Heart left ventricle (tissue), 16 donors: Measurements from ENCODE around the gene FOXR1. TPM values are rescaled to one million over a fixed set of nuclear protein-coding genes. Genes with fewer than 3 reads are reported as not detected.
A peak's percentile ranks its signal among the peaks of the same experiment; 100 is the strongest.

ENCODE experiments used
- ATAC-seq, 4 donors: fragments of 200-7000 bp; cut with Tn5 transposase; one replicate each; pipeline ENCODE4 v1.9.1; 2020 to 2022; ENCODE audit warnings: moderate library complexity in 4 of 4, mild to moderate bottlenecking in 3 of 4, moderate number of reproducible peaks in 1 of 4
- DNase-seq, 5 donors: peaks; one replicate each; pipeline ENCODE4 v3.0.0-alpha.2; 2020
- H3K27ac ChIP-seq, 12 donors: fragments of 200-600 bp; sonication (generic) in 4 of 12; one replicate each; pipeline versions ENCODE4 v1.5.0 to v1.8.0; 2016 to 2022; ENCODE audit warnings: mild to moderate bottlenecking in 2 of 12
- H3K27me3 ChIP-seq, 9 donors: fragments of 200-600 bp; sonication (generic) in 2 of 9; one replicate each; pipeline versions ENCODE4 v1.5.1 to v1.8.0; 2016 to 2022; ENCODE audit warnings: mild to moderate bottlenecking in 3 of 9
- H3K36me3 ChIP-seq, 9 donors: fragments of 200-600 bp; sonication (generic) in 2 of 9; one replicate each; pipeline versions ENCODE4 v1.5.0 to v1.8.0; 2018 to 2022; ENCODE audit warnings: mild to moderate bottlenecking in 2 of 9
- H3K4me1 ChIP-seq, 12 donors: fragments of 200-600 bp; sonication (generic) in 4 of 12; one replicate each; pipeline versions ENCODE4 v1.5.0 to v1.8.0; 2016 to 2022; ENCODE audit warnings: mild to moderate bottlenecking in 3 of 12
- H3K4me3 ChIP-seq, 12 donors: fragments of 200-600 bp; sonication (generic) in 4 of 12; one replicate each; pipeline versions ENCODE4 v1.5.0 to v1.8.0; 2017 to 2022; ENCODE audit warnings: mild to moderate bottlenecking in 9 of 12, moderate library complexity in 4 of 12
- H3K9me3 ChIP-seq, 12 donors: fragments of 200-600 bp; sonication (generic) in 4 of 12; one replicate each; pipeline versions ENCODE4 v1.5.0 to v1.8.0; 2016 to 2022; ENCODE audit warnings: mild to moderate bottlenecking in 1 of 12
- POLR2A ChIP-seq, 2 donors: fragments of 450-650 bp; IDR thresholded peaks; one replicate each; pipeline ENCODE4 v1.6.1; 2017; ENCODE audit warnings: antibody characterized with exemption in 2 of 2, mild to moderate bottlenecking in 2 of 2, moderate library complexity in 2 of 2
- WGBS, 4 donors: extraction: QIAGEN DNeasy Blood & Tissue Kit in 2 of 4; methylation state at CpG; one replicate each; pipeline versions ENCODE4 v1.1.5 to v1.1.7; 2013 to 2018; 5-methylcytosine and 5-hydroxymethylcytosine counted together
- intact Hi-C, 10 donors: fragments of 100-400 bp; cut with DNase I; formaldehyde crosslinking; loops; one replicate each; pipeline versions ENCODE4 v1.11.1 to v1.14.2; 2022
- polyA plus RNA-seq, 2 donors: library from polyadenylated mRNA; stranded (reverse); fragments of 200-250 nt; gene quantifications; one replicate each; pipeline ENCODE4 v1.2.3, GENCODE V29; 2013
- total RNA-seq, 9 donors: library from RNA; depleted of rRNA in 2 of 9; stranded (reverse); fragments of >200 nt in 2 of 9; fragmentation: NEBNext Ultra II Directional in 3 of 9; extraction: Animal tissue kit (Norgen Biotek cat#: 25700) in 3 of 9; gene quantifications; one replicate each; pipeline versions ENCODE4 v1.1.0 to v1.2.4, GENCODE V29; 2016 to 2023
- TF ChIP-seq, protein P1 (sequence below), 12 donors: fragments of 200-600 bp; sonication (generic) in 4 of 12; IDR thresholded peaks; one replicate each; pipeline versions ENCODE4 v1.5.0 to v1.8.0; 2018 to 2022; ENCODE audit warnings: antibody characterized with exemption in 12 of 12, mild to moderate bottlenecking in 5 of 12
- donor health status: ischemic (EF 13 %, LVEDD 7.1; RV severe dilation, severe dysfunction).
- donor health status: healthy with polysubstance abuse.
- donor health status: DM: no; HTN: yes; CAD: no.
- donor health status: DM: no; HTN: no; CAD: no.
- donor health status: ischemic (EF 25% LVEDD 6.9; RV normal size, moderate dysfunction).
- donor health status: ischemic (EF 25% LVEDD 5.7; RV mildly dilated, moderate dysfunction).
- donor health status: healthy.
- donor health status: DM: yes; HTN: yes; CAD: no.
- donor health status: ischemic (EF 35%, LVEDD 5.7; RV mildly dilated, moderate dysfunction).
- donor health status: nonischemic (EF 11% LVEDD 7.7; RV severe dilation, severe dysfunction).
- donor health status: DM: yes; HTN: yes; CAD: no.
- donor health status: PGD.
- donor health status: ischemic (EF 29% LVEDD 5.4; RV normal size, mild dysfunction).
- donor health status: nonischemic (EF 23%, LVEDD 6.1; RV moderate dilation, normal function).

Gene FOXR1
- total and polyA plus RNA-seq, 11 donors = not detected

DNA sequence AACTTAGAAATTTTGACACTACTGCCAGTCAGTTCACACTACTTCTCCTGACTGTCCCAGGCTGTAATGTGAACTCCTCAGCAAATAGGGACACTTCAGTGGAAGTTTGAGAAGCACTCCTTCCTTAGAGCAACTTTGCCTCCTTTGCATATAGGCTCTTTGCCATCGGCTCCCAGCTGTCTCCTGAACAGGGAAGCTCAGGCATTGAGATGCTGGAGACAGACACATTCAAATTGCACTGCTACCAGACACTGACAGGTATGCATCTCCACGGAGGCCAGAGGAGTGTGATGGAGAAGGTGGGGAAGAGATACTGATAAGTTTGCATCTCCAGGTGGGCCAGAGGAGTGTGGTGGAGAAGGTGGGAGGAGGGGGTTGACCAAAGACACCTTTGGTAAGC lies 48.4 kb downstream of the FOXR1 start:
- no peaks in the 10 kb centered on the region for H3K27me3 ChIP-seq
- TF ChIP-seq, protein P1, sequence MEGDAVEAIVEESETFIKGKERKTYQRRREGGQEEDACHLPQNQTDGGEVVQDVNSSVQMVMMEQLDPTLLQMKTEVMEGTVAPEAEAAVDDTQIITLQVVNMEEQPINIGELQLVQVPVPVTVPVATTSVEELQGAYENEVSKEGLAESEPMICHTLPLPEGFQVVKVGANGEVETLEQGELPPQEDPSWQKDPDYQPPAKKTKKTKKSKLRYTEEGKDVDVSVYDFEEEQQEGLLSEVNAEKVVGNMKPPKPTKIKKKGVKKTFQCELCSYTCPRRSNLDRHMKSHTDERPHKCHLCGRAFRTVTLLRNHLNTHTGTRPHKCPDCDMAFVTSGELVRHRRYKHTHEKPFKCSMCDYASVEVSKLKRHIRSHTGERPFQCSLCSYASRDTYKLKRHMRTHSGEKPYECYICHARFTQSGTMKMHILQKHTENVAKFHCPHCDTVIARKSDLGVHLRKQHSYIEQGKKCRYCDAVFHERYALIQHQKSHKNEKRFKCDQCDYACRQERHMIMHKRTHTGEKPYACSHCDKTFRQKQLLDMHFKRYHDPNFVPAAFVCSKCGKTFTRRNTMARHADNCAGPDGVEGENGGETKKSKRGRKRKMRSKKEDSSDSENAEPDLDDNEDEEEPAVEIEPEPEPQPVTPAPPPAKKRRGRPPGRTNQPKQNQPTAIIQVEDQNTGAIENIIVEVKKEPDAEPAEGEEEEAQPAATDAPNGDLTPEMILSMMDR (IDR thresholded peaks at IDR 0.05) = no peak
- no peak for TF ChIP-seq POLR2A (IDR thresholded peaks at IDR 0.05)
- peaks cover 14 to 68% (median 42%) of the 10 kb centered on the region in 12 donors for H3K4me1 ChIP-seq
- DNase-seq = no peak
- peak overlapping the region in 2 of 12 donors; percentile 94 to 97 for H3K27ac ChIP-seq
- 44 to 52% (median 45%) methylated on average over 2 of the region's 2 CpGs for WGBS, 4 donors
- intact Hi-C loops = loop anchor here in 1 of 10 donors (2.0 kb wide), 1 partner anchor 21 kb away; the partner anchor contains the start of gene CENATAC
- no peak for ATAC-seq
- H3K4me3 ChIP-seq = peak overlapping the region in 8 of 12 donors; percentile 78 to 98 (median 84)
- H3K9me3 ChIP-seq = no peaks in the 10 kb centered on the region
- H3K36me3 ChIP-seq = peaks cover 0 to 70% (median 56%) of the 10 kb centered on the region in 9 donors

DNA sequence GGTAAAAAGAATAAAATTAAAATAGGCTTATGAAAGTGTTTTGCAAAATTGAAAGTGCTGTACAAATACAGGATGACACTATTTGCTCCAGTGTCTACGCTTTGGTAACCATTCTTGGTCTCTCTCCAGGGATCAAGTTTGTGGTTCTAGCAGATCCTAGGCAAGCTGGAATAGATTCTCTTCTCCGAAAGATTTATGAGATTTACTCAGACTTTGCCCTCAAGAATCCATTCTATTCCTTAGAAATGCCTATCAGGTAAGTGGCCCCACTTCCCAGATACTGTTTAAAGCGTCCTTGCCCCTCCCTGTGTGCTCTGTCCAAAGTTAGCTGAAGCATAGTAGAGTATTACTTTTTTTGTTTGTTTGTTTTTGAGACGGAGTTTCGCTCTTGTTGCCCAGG lies 50.1 kb downstream of the FOXR1 start:
- DNase-seq (no peak), ATAC-seq (no peak)
- 92 to 96% (median 93%) methylated on average over 5 of the region's 5 CpGs for WGBS, 4 donors
- peaks cover 15 to 55% (median 36%) of the 10 kb centered on the region in 12 donors for H3K4me1 ChIP-seq
- peaks cover 0 to 67% (median 48%) of the 10 kb centered on the region in 9 donors for H3K36me3 ChIP-seq
- no peaks in the 10 kb centered on the region for H3K27me3 ChIP-seq
- H3K27ac ChIP-seq = no peak overlapping the region
- no peak for TF ChIP-seq POLR2A (IDR thresholded peaks at IDR 0.05)
- TF ChIP-seq, protein P1 (IDR thresholded peaks at IDR 0.05) = no peak
- H3K9me3 ChIP-seq = no peaks in the 10 kb centered on the region
- no peak overlapping the region for H3K4me3 ChIP-seq
- intact Hi-C loops = no loop called here

DNA sequence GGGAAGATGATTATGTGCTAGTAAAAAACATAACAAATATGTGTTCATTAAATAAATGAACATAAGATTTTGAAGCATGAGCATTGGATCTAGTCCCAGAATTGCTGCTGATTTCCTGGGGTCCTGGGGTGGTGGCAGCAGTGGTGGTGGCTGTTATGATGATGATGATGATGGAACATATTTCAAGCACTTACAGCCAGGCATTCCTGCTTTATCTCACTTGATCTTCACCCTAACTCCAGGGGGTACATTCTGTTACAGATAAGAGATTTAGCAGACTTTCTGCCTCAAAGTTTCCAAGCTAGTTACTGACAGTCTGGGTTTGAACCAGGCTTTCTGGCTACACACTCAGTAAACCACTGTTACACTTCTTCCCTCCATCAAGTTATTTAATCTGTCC lies 52.2 kb downstream of the FOXR1 start:
- ATAC-seq = no peak
- H3K27ac ChIP-seq = peak overlapping the region in 3 of 12 donors; percentile 56 to 62 (median 59)
- TF ChIP-seq POLR2A (IDR thresholded peaks at IDR 0.05) = no peak
- TF ChIP-seq, protein P1 (IDR thresholded peaks at IDR 0.05) = no peak
- H3K36me3 ChIP-seq = peaks cover 0 to 63% (median 51%) of the 10 kb centered on the region in 9 donors
- no peak overlapping the region for H3K4me3 ChIP-seq
- H3K9me3 ChIP-seq = no peaks in the 10 kb centered on the region
- intact Hi-C loops = no loop called here
- peaks cover 11 to 51% (median 27%) of the 10 kb centered on the region in 12 donors for H3K4me1 ChIP-seq
- no peak for DNase-seq
- no peaks in the 10 kb centered on the region for H3K27me3 ChIP-seq

DNA sequence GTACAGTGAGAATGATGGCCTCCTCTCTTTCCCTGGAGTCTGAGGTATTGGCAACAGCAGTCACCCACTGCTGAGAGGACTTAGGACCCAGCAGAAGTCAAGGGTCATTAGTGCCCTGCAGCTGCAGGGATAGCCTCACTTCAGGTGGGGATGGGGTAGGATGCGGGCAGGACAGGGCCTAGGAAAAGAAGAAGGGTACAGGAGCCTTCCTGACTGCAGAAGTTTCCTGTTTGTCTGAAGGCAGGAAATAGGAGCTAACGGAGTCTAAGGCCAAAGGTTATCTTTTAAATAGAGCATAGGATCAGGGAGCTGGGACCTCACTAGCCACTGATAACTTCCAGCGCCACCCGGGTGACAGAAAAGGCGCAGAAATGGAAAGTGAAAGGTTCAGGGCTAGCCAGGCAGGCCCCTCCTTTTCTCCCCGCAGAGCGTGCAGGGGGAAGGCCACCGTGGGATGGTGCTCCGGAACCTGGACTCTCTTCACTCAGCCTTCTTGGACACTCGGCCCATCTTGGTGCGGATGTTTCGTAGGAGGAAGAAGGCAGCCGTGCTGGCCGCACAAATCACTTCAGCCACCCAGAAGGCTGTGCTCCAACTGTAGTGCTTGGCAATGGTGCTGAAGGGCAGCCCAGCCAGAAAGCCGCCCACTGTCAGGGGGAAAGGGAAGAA lies 53.0 kb downstream of the FOXR1 start:
- DNase-seq = peak in 1 of 5 donors; percentile 28
- H3K9me3 ChIP-seq = no peaks in the 10 kb centered on the region
- H3K4me1 ChIP-seq = peaks cover 7 to 56% (median 25%) of the 10 kb centered on the region in 12 donors
- WGBS, 4 donors = 45 to 64% (median 60%) methylated on average over 9 to 15 of the region's 15 CpGs
- peaks cover 0 to 63% (median 51%) of the 10 kb centered on the region in 9 donors for H3K36me3 ChIP-seq
- H3K27me3 ChIP-seq = no peaks in the 10 kb centered on the region
- ATAC-seq = peak in 2 of 4 donors; percentile 9 to 42
- H3K27ac ChIP-seq = peak overlapping the region in 11 of 12 donors; percentile 9 to 71 (median 54)
- intact Hi-C loops = no loop called here
- no peak for TF ChIP-seq POLR2A (IDR thresholded peaks at IDR 0.05)
- peak overlapping the region in 3 of 12 donors; percentile 7 to 19 (median 16) for H3K4me3 ChIP-seq
